Liver (tissue), 3 donors: Measurements from ENCODE around the gene STK33.

Experiments
- ATF3 ChIP-seq: IDR thresholded peaks from 2 replicates; pipeline ENCODE4 v1.6.1; 2016; ENCODE audit warnings: antibody characterized with exemption
- EGR1 ChIP-seq, 2 donors: IDR thresholded peaks; 2 replicates each; pipeline ENCODE4 v1.6.1; 2016 to 2018; ENCODE audit warnings: antibody characterized with exemption in 2 of 2, low read depth in 2 of 2
- TAF1 ChIP-seq: conservative IDR thresholded peaks from 2 replicates; pipeline ENCODE4 v1.6.1; 2016; ENCODE audit warnings: antibody characterized with exemption, mild to moderate bottlenecking
- YY1 ChIP-seq: IDR thresholded peaks from 2 replicates; pipeline ENCODE4 v1.6.1; 2016; ENCODE audit warnings: antibody characterized with exemption, mild to moderate bottlenecking
- TF ChIP-seq, protein P1 (sequence below): fragments of 150-350 bp; IDR thresholded peaks from 2 replicates; pipeline ENCODE4 v1.5.1; 2017; ENCODE audit warnings: improper control_type of control experiment, low read depth, low read length; ENCODE audit not compliant: missing input control
- TF ChIP-seq, protein P2 (sequence below): IDR thresholded peaks from 2 replicates; pipeline ENCODE4 v1.6.1; 2016; ENCODE audit warnings: antibody characterized with exemption, mild to moderate bottlenecking
- donor health status: healthy.
- donor health status: healthy.

GRCh38 chr11:8527939-8528338, 66.1 kb downstream of the STK33 start:
- TF ChIP-seq, protein P1, sequence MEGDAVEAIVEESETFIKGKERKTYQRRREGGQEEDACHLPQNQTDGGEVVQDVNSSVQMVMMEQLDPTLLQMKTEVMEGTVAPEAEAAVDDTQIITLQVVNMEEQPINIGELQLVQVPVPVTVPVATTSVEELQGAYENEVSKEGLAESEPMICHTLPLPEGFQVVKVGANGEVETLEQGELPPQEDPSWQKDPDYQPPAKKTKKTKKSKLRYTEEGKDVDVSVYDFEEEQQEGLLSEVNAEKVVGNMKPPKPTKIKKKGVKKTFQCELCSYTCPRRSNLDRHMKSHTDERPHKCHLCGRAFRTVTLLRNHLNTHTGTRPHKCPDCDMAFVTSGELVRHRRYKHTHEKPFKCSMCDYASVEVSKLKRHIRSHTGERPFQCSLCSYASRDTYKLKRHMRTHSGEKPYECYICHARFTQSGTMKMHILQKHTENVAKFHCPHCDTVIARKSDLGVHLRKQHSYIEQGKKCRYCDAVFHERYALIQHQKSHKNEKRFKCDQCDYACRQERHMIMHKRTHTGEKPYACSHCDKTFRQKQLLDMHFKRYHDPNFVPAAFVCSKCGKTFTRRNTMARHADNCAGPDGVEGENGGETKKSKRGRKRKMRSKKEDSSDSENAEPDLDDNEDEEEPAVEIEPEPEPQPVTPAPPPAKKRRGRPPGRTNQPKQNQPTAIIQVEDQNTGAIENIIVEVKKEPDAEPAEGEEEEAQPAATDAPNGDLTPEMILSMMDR = no peak
- no peak for TF ChIP-seq EGR1 (IDR thresholded peaks at IDR 0.05; ENCODE audit: low read depth in 2 of 2)
- TF ChIP-seq ATF3 = no peak
- TF ChIP-seq YY1 = no peak
- no peak for TF ChIP-seq TAF1
- TF ChIP-seq, protein P2, sequence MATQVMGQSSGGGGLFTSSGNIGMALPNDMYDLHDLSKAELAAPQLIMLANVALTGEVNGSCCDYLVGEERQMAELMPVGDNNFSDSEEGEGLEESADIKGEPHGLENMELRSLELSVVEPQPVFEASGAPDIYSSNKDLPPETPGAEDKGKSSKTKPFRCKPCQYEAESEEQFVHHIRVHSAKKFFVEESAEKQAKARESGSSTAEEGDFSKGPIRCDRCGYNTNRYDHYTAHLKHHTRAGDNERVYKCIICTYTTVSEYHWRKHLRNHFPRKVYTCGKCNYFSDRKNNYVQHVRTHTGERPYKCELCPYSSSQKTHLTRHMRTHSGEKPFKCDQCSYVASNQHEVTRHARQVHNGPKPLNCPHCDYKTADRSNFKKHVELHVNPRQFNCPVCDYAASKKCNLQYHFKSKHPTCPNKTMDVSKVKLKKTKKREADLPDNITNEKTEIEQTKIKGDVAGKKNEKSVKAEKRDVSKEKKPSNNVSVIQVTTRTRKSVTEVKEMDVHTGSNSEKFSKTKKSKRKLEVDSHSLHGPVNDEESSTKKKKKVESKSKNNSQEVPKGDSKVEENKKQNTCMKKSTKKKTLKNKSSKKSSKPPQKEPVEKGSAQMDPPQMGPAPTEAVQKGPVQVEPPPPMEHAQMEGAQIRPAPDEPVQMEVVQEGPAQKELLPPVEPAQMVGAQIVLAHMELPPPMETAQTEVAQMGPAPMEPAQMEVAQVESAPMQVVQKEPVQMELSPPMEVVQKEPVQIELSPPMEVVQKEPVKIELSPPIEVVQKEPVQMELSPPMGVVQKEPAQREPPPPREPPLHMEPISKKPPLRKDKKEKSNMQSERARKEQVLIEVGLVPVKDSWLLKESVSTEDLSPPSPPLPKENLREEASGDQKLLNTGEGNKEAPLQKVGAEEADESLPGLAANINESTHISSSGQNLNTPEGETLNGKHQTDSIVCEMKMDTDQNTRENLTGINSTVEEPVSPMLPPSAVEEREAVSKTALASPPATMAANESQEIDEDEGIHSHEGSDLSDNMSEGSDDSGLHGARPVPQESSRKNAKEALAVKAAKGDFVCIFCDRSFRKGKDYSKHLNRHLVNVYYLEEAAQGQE = no peak
